HepG2 (cell line): Measurements from ENCODE around the gene SERPINE2. TPM values are rescaled to one million over a fixed set of nuclear protein-coding genes. Genes with fewer than 3 reads are reported as not detected.

Experiments
- ARID2 ChIP-seq: sonication (generic); formaldehyde crosslinking; IDR thresholded peaks from 2 replicates; pipeline ENCODE4 v1.8.1; 2022; ENCODE audit warnings: mild to moderate bottlenecking, missing genetic modification reagents, borderline replicate concordance
- ATAD3A ChIP-seq: sonication (generic); formaldehyde crosslinking; IDR thresholded peaks from 2 replicates; pipeline ENCODE4 v1.4.0; 2020; ENCODE audit warnings: missing genetic modification reagents
- ISL2 ChIP-seq: sonication (generic); formaldehyde crosslinking; IDR thresholded peaks from 2 replicates; pipeline ENCODE4 v1.5.0; 2020; ENCODE audit warnings: missing genetic modification reagents
- JUNB ChIP-seq: sonication (generic); formaldehyde crosslinking; IDR thresholded peaks from 2 replicates; pipeline ENCODE4 v1.8.0; 2022; ENCODE audit warnings: missing genetic modification reagents, mild to moderate bottlenecking, borderline replicate concordance
- LCORL ChIP-seq, 2 experiments: fragments of 450-650 bp in 1 of 2; sonication (generic) in 1 of 2; formaldehyde crosslinking in 1 of 2; IDR thresholded peaks; 2 replicates each; pipeline versions ENCODE4 v1.5.0 to v1.6.1; 2017 to 2020; ENCODE audit warnings: antibody characterized with exemption in 1 of 2, missing genetic modification reagents in 1 of 2
- RARG ChIP-seq: sonication (generic); formaldehyde crosslinking; IDR thresholded peaks from 2 replicates; pipeline ENCODE4 v1.4.0; 2020; ENCODE audit warnings: low read depth, mild to moderate bottlenecking, missing genetic modification reagents
- REPIN1 ChIP-seq: sonication (generic); formaldehyde crosslinking; IDR thresholded peaks from 2 replicates; pipeline ENCODE4 v1.8.0; 2022; ENCODE audit warnings: missing genetic modification reagents, low read depth, mild to moderate bottlenecking, borderline replicate concordance
- SALL2 ChIP-seq: sonication (generic); formaldehyde crosslinking; IDR thresholded peaks from 2 replicates; pipeline ENCODE4 v1.8.1; 2023; ENCODE audit warnings: mild to moderate bottlenecking, missing genetic modification reagents, inconsistent platforms
- TCF12 ChIP-seq, 2 experiments: fragments of 450-650 bp in 1 of 2; sonication (generic) in 1 of 2; formaldehyde crosslinking in 1 of 2; IDR thresholded peaks; 2 replicates each; pipeline versions ENCODE4 v1.6.1 to v1.8.0; 2017 to 2022; ENCODE audit warnings: antibody characterized with exemption in 1 of 2, mild to moderate bottlenecking in 1 of 2, missing genetic modification reagents in 1 of 2, moderate library complexity in 1 of 2
- TCF7 ChIP-seq: sonication (generic); IDR thresholded peaks from 2 replicates; pipeline ENCODE4 v1.6.1; 2016; ENCODE audit warnings: antibody characterized with exemption, low read depth
- ZBTB42 ChIP-seq: sonication (generic); formaldehyde crosslinking; IDR thresholded peaks from 2 replicates; pipeline ENCODE4 v1.5.0; 2020; ENCODE audit warnings: mild to moderate bottlenecking, missing genetic modification reagents
- ZFAT ChIP-seq: sonication (generic); formaldehyde crosslinking; conservative IDR thresholded peaks from 2 replicates; pipeline ENCODE4 v1.8.1; 2023; ENCODE audit warnings: missing genetic modification reagents, inconsistent platforms
- ZNF121 ChIP-seq: sonication (generic); formaldehyde crosslinking; IDR thresholded peaks from 2 replicates; pipeline ENCODE4 v1.5.0; 2020; ENCODE audit warnings: mild to moderate bottlenecking, missing genetic modification reagents
- ZNF317 ChIP-seq: sonication (generic); formaldehyde crosslinking; IDR thresholded peaks from 2 replicates; pipeline ENCODE4 v1.5.0; 2020; ENCODE audit warnings: mild to moderate bottlenecking, missing genetic modification reagents
- ZNF549 ChIP-seq: sonication (generic); formaldehyde crosslinking; IDR thresholded peaks from 2 replicates; pipeline ENCODE4 v1.5.0; 2020; ENCODE audit warnings: missing genetic modification reagents
- ZNF781 ChIP-seq: sonication (generic); formaldehyde crosslinking; IDR thresholded peaks from 2 replicates; pipeline ENCODE4 v1.5.1; 2020; ENCODE audit warnings: borderline replicate concordance, mild to moderate bottlenecking, missing genetic modification reagents; ENCODE audit errors: not compliant biosample characterization
- ZZZ3 ChIP-seq: sonication (generic); formaldehyde crosslinking; IDR thresholded peaks from 2 replicates; pipeline ENCODE4 v1.4.0; 2020; ENCODE audit warnings: missing genetic modification reagents, mild to moderate bottlenecking, borderline replicate concordance
- polyA plus RNA-seq, 8 experiments: library from polyadenylated mRNA; depleted of rRNA in 3 of 8; stranded (reverse) in 7 of 8; unstranded in 1 of 8; fragments of >200 nt; fragmentation: Illumina TruSeq in 4 of 8; extraction: Trizol in 4 of 8; gene quantifications; 2 replicates each; pipeline versions ENCODE4 v1.2.1 to v1.2.3, GENCODE V29; 2011 to 2016; ENCODE audit warnings: low read depth in 4 of 8, missing spikeins in 1 of 8, mixed read lengths in 1 of 8; ENCODE audit not compliant: insufficient read depth in 1 of 8
- total RNA-seq, 5 experiments: library from RNA; depleted of rRNA; stranded (reverse); fragments of >200 nt; fragmentation: Illumina TruSeq; extraction: Trizol; gene quantifications; 2 replicates each; pipeline ENCODE4 v1.2.3, GENCODE V29; 2016; ENCODE audit warnings: low read depth in 1 of 5
- TF ChIP-seq, protein P1 (sequence below): fragments of 450-650 bp; IDR thresholded peaks from 2 replicates; pipeline ENCODE4 v1.6.1; 2016
- TF ChIP-seq, protein P2 (sequence below): sonication (generic); formaldehyde crosslinking; IDR thresholded peaks from 2 replicates; pipeline ENCODE4 v1.4.0; 2020; ENCODE audit warnings: missing genetic modification reagents
- TF ChIP-seq, protein P3 (sequence below): sonication (generic); formaldehyde crosslinking; IDR thresholded peaks from 2 replicates; pipeline ENCODE4 v1.4.0; 2020; ENCODE audit warnings: missing genetic modification reagents, borderline replicate concordance

The SERPINE2 gene
- total and polyA plus RNA-seq, 2 of the 13 experiments (the other 11 are each of a cell fraction or from before 2014, with no cell fraction given), result 7.9 to 18.1 TPM

DNA sequence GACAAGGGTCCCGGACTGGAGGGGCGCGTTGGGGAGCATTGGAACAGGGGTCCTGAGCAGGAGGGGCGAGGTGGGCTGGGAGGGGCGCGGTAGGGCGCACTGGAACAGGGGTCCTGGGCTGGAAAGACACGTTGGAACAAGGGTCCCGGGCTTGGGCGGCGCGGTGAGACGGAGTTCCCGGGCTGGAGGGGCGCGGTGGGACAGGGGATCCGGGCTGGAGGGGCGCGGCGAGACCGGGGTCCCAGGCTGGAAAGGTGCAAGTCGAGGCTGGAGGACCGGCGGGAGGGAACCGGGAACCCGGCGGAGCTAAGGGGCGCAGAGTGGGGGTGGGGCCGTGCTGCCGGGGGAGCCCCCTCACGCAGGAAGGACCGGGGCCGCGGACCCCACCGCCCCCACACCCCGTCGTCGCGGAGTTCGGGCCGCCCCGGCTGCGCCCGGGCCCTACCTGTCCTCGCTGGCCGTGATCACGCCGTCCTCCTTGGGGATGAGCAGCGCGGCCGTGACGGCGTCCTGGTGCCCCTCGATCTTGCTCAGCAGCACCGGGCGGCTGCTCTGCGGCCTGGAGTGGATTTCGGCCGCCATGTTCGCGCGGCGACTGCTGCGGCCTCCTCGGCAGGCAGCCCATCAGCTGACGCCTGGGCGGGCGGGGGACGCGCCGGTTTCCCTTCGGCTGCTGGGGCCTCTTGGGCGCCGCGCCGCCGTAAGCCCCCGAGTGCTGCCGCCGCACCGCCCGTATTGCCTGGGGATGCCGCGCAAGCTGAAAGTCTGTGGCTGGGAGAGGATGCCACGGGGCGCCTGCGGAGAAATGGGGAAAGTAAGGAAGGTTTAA is 94.2 kb downstream of the SERPINE2 start, which contains the start of gene WDFY1 (continued):
- TF ChIP-seq, protein P1, sequence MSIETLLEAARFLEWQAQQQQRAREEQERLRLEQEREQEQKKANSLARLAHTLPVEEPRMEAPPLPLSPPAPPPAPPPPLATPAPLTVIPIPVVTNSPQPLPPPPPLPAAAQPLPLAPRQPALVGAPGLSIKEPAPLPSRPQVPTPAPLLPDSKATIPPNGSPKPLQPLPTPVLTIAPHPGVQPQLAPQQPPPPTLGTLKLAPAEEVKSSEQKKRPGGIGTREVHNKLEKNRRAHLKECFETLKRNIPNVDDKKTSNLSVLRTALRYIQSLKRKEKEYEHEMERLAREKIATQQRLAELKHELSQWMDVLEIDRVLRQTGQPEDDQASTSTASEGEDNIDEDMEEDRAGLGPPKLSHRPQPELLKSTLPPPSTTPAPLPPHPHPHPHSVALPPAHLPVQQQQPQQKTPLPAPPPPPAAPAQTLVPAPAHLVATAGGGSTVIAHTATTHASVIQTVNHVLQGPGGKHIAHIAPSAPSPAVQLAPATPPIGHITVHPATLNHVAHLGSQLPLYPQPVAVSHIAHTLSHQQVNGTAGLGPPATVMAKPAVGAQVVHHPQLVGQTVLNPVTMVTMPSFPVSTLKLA, result no peak; the same call in 1 of the 2 replicates
- TF ChIP-seq, protein P2, sequence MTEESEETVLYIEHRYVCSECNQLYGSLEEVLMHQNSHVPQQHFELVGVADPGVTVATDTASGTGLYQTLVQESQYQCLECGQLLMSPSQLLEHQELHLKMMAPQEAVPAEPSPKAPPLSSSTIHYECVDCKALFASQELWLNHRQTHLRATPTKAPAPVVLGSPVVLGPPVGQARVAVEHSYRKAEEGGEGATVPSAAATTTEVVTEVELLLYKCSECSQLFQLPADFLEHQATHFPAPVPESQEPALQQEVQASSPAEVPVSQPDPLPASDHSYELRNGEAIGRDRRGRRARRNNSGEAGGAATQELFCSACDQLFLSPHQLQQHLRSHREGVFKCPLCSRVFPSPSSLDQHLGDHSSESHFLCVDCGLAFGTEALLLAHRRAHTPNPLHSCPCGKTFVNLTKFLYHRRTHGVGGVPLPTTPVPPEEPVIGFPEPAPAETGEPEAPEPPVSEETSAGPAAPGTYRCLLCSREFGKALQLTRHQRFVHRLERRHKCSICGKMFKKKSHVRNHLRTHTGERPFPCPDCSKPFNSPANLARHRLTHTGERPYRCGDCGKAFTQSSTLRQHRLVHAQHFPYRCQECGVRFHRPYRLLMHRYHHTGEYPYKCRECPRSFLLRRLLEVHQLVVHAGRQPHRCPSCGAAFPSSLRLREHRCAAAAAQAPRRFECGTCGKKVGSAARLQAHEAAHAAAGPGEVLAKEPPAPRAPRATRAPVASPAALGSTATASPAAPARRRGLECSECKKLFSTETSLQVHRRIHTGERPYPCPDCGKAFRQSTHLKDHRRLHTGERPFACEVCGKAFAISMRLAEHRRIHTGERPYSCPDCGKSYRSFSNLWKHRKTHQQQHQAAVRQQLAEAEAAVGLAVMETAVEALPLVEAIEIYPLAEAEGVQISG (CRISPR knock-in tag), result peak; percentile 93
- TF ChIP-seq TCF12 (IDR thresholded peaks at IDR 0.05), result no peak
- TF ChIP-seq TCF12 (CRISPR knock-in tag; IDR thresholded peaks at IDR 0.05), result peak; percentile 32
- no peak for TF ChIP-seq ZNF549 (CRISPR knock-in tag)
- peak; percentile 65 for TF ChIP-seq ZNF121 (CRISPR knock-in tag)
- TF ChIP-seq TCF7, result no peak
- TF ChIP-seq ZNF781 (CRISPR knock-in tag), result no peak
- TF ChIP-seq, protein P3, sequence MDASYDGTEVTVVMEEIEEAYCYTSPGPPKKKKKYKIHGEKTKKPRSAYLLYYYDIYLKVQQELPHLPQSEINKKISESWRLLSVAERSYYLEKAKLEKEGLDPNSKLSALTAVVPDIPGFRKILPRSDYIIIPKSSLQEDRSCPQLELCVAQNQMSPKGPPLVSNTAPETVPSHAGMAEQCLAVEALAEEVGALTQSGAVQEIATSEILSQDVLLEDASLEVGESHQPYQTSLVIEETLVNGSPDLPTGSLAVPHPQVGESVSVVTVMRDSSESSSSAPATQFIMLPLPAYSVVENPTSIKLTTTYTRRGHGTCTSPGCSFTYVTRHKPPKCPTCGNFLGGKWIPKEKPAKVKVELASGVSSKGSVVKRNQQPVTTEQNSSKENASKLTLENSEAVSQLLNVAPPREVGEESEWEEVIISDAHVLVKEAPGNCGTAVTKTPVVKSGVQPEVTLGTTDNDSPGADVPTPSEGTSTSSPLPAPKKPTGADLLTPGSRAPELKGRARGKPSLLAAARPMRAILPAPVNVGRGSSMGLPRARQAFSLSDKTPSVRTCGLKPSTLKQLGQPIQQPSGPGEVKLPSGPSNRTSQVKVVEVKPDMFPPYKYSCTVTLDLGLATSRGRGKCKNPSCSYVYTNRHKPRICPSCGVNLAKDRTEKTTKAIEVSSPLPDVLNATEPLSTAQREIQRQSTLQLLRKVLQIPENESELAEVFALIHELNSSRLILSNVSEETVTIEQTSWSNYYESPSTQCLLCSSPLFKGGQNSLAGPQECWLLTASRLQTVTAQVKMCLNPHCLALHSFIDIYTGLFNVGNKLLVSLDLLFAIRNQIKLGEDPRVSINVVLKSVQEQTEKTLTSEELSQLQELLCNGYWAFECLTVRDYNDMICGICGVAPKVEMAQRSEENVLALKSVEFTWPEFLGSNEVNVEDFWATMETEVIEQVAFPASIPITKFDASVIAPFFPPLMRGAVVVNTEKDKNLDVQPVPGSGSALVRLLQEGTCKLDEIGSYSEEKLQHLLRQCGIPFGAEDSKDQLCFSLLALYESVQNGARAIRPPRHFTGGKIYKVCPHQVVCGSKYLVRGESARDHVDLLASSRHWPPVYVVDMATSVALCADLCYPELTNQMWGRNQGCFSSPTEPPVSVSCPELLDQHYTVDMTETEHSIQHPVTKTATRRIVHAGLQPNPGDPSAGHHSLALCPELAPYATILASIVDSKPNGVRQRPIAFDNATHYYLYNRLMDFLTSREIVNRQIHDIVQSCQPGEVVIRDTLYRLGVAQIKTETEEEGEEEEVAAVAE (CRISPR knock-in tag), result peak; percentile 69; the same call in 1 of the 2 replicates
- peak; percentile 89 for TF ChIP-seq ISL2 (CRISPR knock-in tag)
- TF ChIP-seq JUNB (CRISPR knock-in tag), result no peak; the same call in 1 of the 2 replicates
- TF ChIP-seq ZZZ3, result peak; percentile 92
- TF ChIP-seq ARID2 (CRISPR knock-in tag), result no peak; the same call in 1 of the 2 replicates
- TF ChIP-seq ZBTB42 (CRISPR knock-in tag), result peak; percentile 82; the same call in 1 of the 2 replicates
- 0 out of 2 replicates have a peak, but pooled peaks have one; percentile 34 for TF ChIP-seq ZFAT (CRISPR knock-in tag)
- TF ChIP-seq REPIN1 (CRISPR knock-in tag), result peak; percentile 83; the same call in 1 of the 2 replicates
- peak; percentile 96 for TF ChIP-seq ATAD3A (CRISPR knock-in tag)
- TF ChIP-seq ZNF317, result no peak; the same call in 1 of the 2 replicates
- peak; percentile 94 for TF ChIP-seq SALL2 (CRISPR knock-in tag)
- no peak for TF ChIP-seq LCORL (IDR thresholded peaks at IDR 0.05)
- TF ChIP-seq LCORL (CRISPR knock-in tag; IDR thresholded peaks at IDR 0.05), result no peak; the same call in none of the 2 replicates
- TF ChIP-seq RARG (CRISPR knock-in tag), result no peak
